AG04450 (cell line): ENCODE results near the gene CCDC91. TPM values are rescaled to one million over a fixed set of nuclear protein-coding genes. Genes with fewer than 3 reads are reported as not detected.

ENCODE experiments used
- CTCF ChIA-PET: fragments of 300-600, 350-600 bp; formaldehyde crosslinking; extraction: SDS; loops from one replicate; lab custom pipeline; 2022; ENCODE audit warnings: antibody characterized with exemption, inconsistent platforms; lab: Charles Lee
- POLR2A ChIA-PET: fragments of 350-600 bp; formaldehyde crosslinking; extraction: SDS; loops from one replicate; lab custom pipeline; 2021; ENCODE audit warnings: antibody characterized with exemption, inconsistent platforms; lab: Yijun Ruan, JAX
- DNase-seq: peaks from one replicate; pipeline ENCODE4 v3.0.0-alpha.2; 2011; ENCODE audit warnings: low read depth, low spot score
- H3K27ac ChIP-seq: one replicate; pipeline ENCODE4 v1.5.1; 2012; ENCODE audit warnings: low read depth, low read length, control low read depth
- H3K27me3 ChIP-seq: one replicate; pipeline ENCODE4 v1.6.0; 2012; ENCODE audit warnings: low read length; ENCODE audit not compliant: control insufficient read depth, insufficient read depth
- H3K4me3 ChIP-seq: 2 replicates; pipeline ENCODE4 v1.5.1; 2011; ENCODE audit warnings: mild to moderate bottlenecking, low read depth, low read length, control low read depth
- H3K9me3 ChIP-seq: 2 replicates; pipeline ENCODE4 v1.5.1; 2012; ENCODE audit warnings: low read length; ENCODE audit not compliant: control insufficient read depth, insufficient read depth
- CTCF ChIP-seq: IDR thresholded peaks from 2 replicates; pipeline ENCODE4 v1.5.1; 2011; ENCODE audit warnings: low read depth, low read length, control low read depth, inconsistent platforms
- polyA plus RNA-seq: library from polyadenylated mRNA; depleted of rRNA; stranded (reverse); fragments of >200 nt; gene quantifications from 2 replicates; pipeline ENCODE4 v1.2.3, GENCODE V29; 2011

CCDC91 gene
- polyA plus RNA-seq, 1 experiment = 21.0 TPM

DNA sequence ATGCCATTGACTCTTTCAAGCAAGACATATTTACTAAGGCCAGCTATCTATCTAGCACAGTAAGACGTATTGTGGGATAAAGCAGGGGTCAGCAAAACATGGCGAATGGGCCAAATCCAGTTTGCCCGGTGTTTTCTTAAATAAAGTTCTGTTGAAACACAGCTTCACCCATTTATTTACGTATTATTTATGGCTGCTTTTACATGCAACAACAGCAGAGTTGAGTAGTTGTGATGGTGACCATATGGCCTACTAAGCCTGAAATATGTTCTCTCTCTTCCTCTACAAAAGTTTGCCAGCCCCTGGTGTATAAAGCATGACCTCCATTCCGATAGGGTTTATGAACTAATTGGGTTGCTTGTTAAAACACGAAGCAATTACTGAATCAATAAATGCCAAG, 322.1 kb downstream of the CCDC91 start:
- no peak for TF ChIP-seq CTCF
- POLR2A ChIA-PET = interaction anchor here (1.2 kb wide), 1 partner anchor 57 kb away, joined by 3 read pairs; no protein-coding TSS in a partner anchor
- Histone ChIP-seq H3K9me3 (no peaks in the 10 kb centered on the region), H3K27me3 (no peaks in the 10 kb centered on the region), H3K27ac (no peak overlapping the region), H3K4me3 (no peak overlapping the region)
- DNase-seq = no peak
- CTCF ChIA-PET = no interaction called here

GRCh38 chr12:28512876-28513275, 322.6 kb downstream of the CCDC91 start:
- DNase-seq = no peak
- H3K9me3 ChIP-seq = no peaks in the 10 kb centered on the region
- H3K4me3 ChIP-seq = no peak overlapping the region
- TF ChIP-seq CTCF = no peak
- H3K27me3 ChIP-seq = no peaks in the 10 kb centered on the region
- ChIA-PET POLR2A (interaction anchor here (1.2 kb wide), 1 partner anchor 57 kb away, joined by 3 read pairs; no protein-coding TSS in a partner anchor), CTCF (no interaction called here)
- H3K27ac ChIP-seq = no peak overlapping the region

DNA sequence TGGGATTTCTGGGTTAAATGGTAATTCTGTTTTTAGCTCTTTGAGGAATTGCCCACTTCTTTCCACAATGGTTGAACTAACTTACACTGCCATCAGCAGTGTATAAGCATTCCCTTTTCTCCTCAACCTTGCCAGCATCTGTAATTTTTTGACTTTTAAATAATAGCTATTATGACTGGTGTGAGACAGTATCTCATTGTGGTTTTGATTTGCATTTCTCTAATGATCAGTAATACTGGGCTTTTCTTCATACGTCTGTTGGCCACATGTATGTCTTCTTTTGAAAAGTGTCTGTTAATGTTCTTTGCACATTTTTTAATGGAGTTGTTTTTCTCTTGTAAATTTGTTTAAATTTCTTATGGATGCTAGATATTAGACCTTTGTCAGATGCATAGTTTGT, 323.7 kb downstream of the CCDC91 start:
- ChIA-PET CTCF (no interaction called here), POLR2A (no interaction called here)
- TF ChIP-seq CTCF = no peak
- Histone ChIP-seq H3K27ac (no peak overlapping the region), H3K4me3 (no peak overlapping the region), H3K9me3 (no peaks in the 10 kb centered on the region), H3K27me3 (no peaks in the 10 kb centered on the region)
- no peak for DNase-seq

GRCh38 chr12:28517101-28517500, 326.8 kb downstream of the CCDC91 start:
- CTCF ChIA-PET = no interaction called here
- no peak for TF ChIP-seq CTCF
- POLR2A ChIA-PET = interaction anchor here (0.6 kb wide), 1 partner anchor 1197 kb away, joined by 4 read pairs; no protein-coding TSS in a partner anchor

GRCh38 chr12:28527631-28528249, 337.5 kb downstream of the CCDC91 start:
- POLR2A ChIA-PET = no interaction called here

More at GRCh38 chr12:28517101-28517500, 326.8 kb downstream of the CCDC91 start:
- Histone ChIP-seq H3K27me3 (no peaks in the 10 kb centered on the region), H3K9me3 (no peaks in the 10 kb centered on the region), H3K4me3 (no peak overlapping the region), H3K27ac (no peak overlapping the region)
- no peak for DNase-seq

More at GRCh38 chr12:28527631-28528249, 337.5 kb downstream of the CCDC91 start:
- Histone ChIP-seq H3K27me3 (no peaks in the 10 kb centered on the region), H3K27ac (no peak overlapping the region), H3K9me3 (no peaks in the 10 kb centered on the region), H3K4me3 (no peak overlapping the region)
- no peak for DNase-seq
- CTCF ChIA-PET = no interaction called here
- TF ChIP-seq CTCF = no peak
